ENCODE measurements around the gene IRF7.

DNA sequence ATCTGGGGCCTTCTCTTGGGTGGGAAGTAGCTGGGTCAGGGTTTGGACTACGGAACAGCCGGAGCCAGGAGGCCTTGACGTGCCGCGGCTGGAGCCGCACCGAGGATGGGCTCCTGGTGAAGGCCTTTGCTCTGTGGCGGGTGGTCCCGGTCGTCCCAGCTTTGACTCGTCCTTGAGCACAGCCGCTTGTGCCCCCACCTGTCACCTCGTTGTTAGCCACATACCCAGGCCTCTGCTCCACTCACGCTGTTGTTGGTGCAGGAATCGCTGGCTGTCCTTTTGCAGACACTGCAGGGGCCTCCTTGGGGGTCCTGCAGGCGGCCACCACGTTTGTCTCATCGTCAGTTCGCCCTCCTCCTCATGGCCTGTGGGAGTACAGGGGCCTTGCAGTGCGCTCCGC lies 22.4 kb downstream of the IRF7 start:
- TF ChIP-seq, protein P1, sequence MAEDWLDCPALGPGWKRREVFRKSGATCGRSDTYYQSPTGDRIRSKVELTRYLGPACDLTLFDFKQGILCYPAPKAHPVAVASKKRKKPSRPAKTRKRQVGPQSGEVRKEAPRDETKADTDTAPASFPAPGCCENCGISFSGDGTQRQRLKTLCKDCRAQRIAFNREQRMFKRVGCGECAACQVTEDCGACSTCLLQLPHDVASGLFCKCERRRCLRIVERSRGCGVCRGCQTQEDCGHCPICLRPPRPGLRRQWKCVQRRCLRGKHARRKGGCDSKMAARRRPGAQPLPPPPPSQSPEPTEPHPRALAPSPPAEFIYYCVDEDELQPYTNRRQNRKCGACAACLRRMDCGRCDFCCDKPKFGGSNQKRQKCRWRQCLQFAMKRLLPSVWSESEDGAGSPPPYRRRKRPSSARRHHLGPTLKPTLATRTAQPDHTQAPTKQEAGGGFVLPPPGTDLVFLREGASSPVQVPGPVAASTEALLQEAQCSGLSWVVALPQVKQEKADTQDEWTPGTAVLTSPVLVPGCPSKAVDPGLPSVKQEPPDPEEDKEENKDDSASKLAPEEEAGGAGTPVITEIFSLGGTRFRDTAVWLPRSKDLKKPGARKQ (CRISPR knock-in tag; IDR thresholded peaks at IDR 0.05): no peak
- TF ChIP-seq, protein P2, sequence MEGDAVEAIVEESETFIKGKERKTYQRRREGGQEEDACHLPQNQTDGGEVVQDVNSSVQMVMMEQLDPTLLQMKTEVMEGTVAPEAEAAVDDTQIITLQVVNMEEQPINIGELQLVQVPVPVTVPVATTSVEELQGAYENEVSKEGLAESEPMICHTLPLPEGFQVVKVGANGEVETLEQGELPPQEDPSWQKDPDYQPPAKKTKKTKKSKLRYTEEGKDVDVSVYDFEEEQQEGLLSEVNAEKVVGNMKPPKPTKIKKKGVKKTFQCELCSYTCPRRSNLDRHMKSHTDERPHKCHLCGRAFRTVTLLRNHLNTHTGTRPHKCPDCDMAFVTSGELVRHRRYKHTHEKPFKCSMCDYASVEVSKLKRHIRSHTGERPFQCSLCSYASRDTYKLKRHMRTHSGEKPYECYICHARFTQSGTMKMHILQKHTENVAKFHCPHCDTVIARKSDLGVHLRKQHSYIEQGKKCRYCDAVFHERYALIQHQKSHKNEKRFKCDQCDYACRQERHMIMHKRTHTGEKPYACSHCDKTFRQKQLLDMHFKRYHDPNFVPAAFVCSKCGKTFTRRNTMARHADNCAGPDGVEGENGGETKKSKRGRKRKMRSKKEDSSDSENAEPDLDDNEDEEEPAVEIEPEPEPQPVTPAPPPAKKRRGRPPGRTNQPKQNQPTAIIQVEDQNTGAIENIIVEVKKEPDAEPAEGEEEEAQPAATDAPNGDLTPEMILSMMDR (IDR thresholded peaks at IDR 0.05 in 2 of 3, conservative IDR thresholded peaks at IDR 0.05 in 1 of 3; ENCODE audit: insufficient read depth in 2 of 3, low read depth in 1 of 3, low read length in 3 of 3): no peak
- no peak for TF ChIP-seq EZH2 (IDR thresholded peaks at IDR 0.05; ENCODE audit: borderline replicate concordance, low read depth, low read length)
- no peak for TF ChIP-seq MTF1 (CRISPR knock-in tag; IDR thresholded peaks at IDR 0.05; ENCODE audit: borderline replicate concordance)
